GM23248 (cell line): ENCODE results near the gene CERT1. TPM values are rescaled to one million over a fixed set of nuclear protein-coding genes. Genes with fewer than 3 reads are reported as not detected.

Experiments
- DNase-seq: peaks from one replicate; pipeline ENCODE4 v3.0.0-alpha.2; 2015
- H2AFZ ChIP-seq: fragments of 200-600 bp; sonication (generic); 2 replicates; pipeline ENCODE4 v1.6.1; 2016; ENCODE audit warnings: antibody characterized with exemption
- H3F3A ChIP-seq: fragments of 200-600 bp; sonication (generic); 2 replicates; pipeline ENCODE4 v1.6.1; 2016; ENCODE audit warnings: mild to moderate bottlenecking, antibody characterized with exemption, mixed run types; ENCODE audit not compliant: insufficient read depth
- H3K27ac ChIP-seq: fragments of 200-600 bp; sonication (generic); 2 replicates; pipeline ENCODE4 v1.5.1; 2016; ENCODE audit warnings: mild to moderate bottlenecking
- H3K27me3 ChIP-seq: fragments of 200-600 bp; sonication (generic); replicated peaks from 2 replicates; pipeline ENCODE4 v1.6.1; 2016; ENCODE audit warnings: mild to moderate bottlenecking; ENCODE audit not compliant: insufficient read depth
- H3K36me3 ChIP-seq: fragments of 200-600 bp; sonication (generic); 2 replicates; pipeline ENCODE4 v1.6.1; 2016; ENCODE audit warnings: low read depth, mild to moderate bottlenecking
- H3K4me1 ChIP-seq: fragments of 200-600 bp; sonication (generic); 2 replicates; pipeline ENCODE4 v1.6.1; 2016; ENCODE audit warnings: mild to moderate bottlenecking; ENCODE audit not compliant: insufficient read depth
- H3K4me2 ChIP-seq: fragments of 200-600 bp; sonication (generic); one replicate; pipeline ENCODE4 v1.6.1; 2016; ENCODE audit warnings: mild to moderate bottlenecking; ENCODE audit not compliant: unreplicated experiment
- H3K4me3 ChIP-seq: fragments of 200-600 bp; sonication (generic); 2 replicates; pipeline ENCODE4 v1.5.1; 2016; ENCODE audit warnings: mild to moderate bottlenecking
- H3K79me2 ChIP-seq: fragments of 200-600 bp; sonication (generic); 2 replicates; pipeline ENCODE4 v1.6.1; 2016; ENCODE audit warnings: mild to moderate bottlenecking; ENCODE audit not compliant: insufficient read depth
- H3K9ac ChIP-seq: fragments of 200-600 bp; sonication (generic); 2 replicates; pipeline ENCODE4 v1.6.1; 2016; ENCODE audit warnings: mild to moderate bottlenecking
- H3K9me2 ChIP-seq: fragments of 200-600 bp; sonication (generic); 2 replicates; pipeline ENCODE4 v1.6.1; 2016; ENCODE audit warnings: mixed run types, mild to moderate bottlenecking, moderate library complexity; ENCODE audit not compliant: insufficient read depth
- H3K9me3 ChIP-seq: fragments of 200-600 bp; sonication (generic); one replicate; pipeline ENCODE4 v1.6.1; 2017; ENCODE audit warnings: low read depth
- H4K20me1 ChIP-seq: fragments of 200-600 bp; sonication (generic); 2 replicates; pipeline ENCODE4 v1.6.0; 2016; ENCODE audit not compliant: insufficient read depth
- EZH2 ChIP-seq: fragments of 200-600 bp; sonication (generic); IDR thresholded peaks from 2 replicates; pipeline ENCODE4 v1.6.1; 2018; ENCODE audit warnings: antibody characterized with exemption, mild to moderate bottlenecking; ENCODE audit not compliant: insufficient read depth, poor library complexity, severe bottlenecking
- EZH2phosphoT487 ChIP-seq: fragments of 200-600 bp; sonication (generic); IDR thresholded peaks from 2 replicates; pipeline ENCODE4 v1.6.1; 2018; ENCODE audit warnings: antibody characterized with exemption, moderate library complexity, mild to moderate bottlenecking, low read depth; ENCODE audit not compliant: insufficient read depth
- WGBS, 2 experiments: methylation state at CpG; one replicate each; pipeline ENCODE4 v1.1.6; 2015 to 2017; ENCODE audit warnings: low lambda C conversion rate in 2 of 2, low coverage in 1 of 2; ENCODE audit errors: missing lambda C conversion rate in 2 of 2; 5-methylcytosine and 5-hydroxymethylcytosine counted together
- in situ Hi-C: fragments of 300-500 bp; cut with MboI; formaldehyde crosslinking; loops from 2 replicates; pipeline ENCODE4 v1.15.0; 2020
- polyA plus RNA-seq: library from polyadenylated mRNA; unstranded; fragments of >200 nt; fragmentation: Nextera tagmentation; extraction: Ambion mirVana; gene quantifications from 2 replicates; pipeline ENCODE4 v1.2.1, GENCODE V29; 2016
- total RNA-seq: library from RNA; depleted of rRNA; stranded (reverse); fragments of >200 nt; shearing (Covaris generic); gene quantifications from 2 replicates; pipeline ENCODE4 v1.2.3, GENCODE V29; 2014

Gene CERT1
- total and polyA plus RNA-seq, 2 experiments from 2014 or later = 15.2 to 17.3 TPM

DNA sequence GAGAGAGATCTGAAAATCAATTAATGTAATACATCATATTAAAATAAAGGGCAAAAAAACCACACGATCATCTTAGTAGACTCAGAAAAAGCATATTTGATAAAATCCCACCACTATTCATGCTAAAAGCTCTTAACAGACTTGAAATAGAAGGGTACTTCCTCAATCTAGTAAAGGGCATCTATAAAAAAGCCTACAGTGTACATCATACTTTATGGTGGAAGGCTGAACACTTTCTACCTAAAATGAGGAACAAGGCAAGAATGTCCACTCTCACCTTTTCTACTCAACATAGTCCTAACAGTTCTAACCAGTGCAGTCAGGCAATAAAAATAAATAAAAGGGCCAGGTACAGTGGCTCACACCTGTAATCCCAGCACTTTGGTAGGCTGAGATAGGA lies 39.2 kb upstream of the CERT1 start:
- Histone ChIP-seq H3K4me3 (no peak overlapping the region), H3K27me3 (no peaks in the 10 kb centered on the region), H3F3A (peaks cover 17% of the 10 kb centered on the region; the same call in 1 of the 2 replicates), H3K4me2 (no peak overlapping the region), H3K9ac (no peak overlapping the region), H4K20me1 (no peaks in the 10 kb centered on the region; the same call in 1 of the 2 replicates), H3K79me2 (peaks cover 55% of the 10 kb centered on the region), H3K27ac (no peak overlapping the region), H3K36me3 (peaks cover 24% of the 10 kb centered on the region), H3K9me2 (no peaks in the 10 kb centered on the region), H3K4me1 (peaks cover 6% of the 10 kb centered on the region; the same call in 1 of the 2 replicates), H3K9me3 (no peaks in the 10 kb centered on the region), H2AFZ (no peak overlapping the region)
- DNase-seq = no peak
- in situ Hi-C loops = no loop called here
- WGBS, 2 experiments = 96 to 97% methylated on average over 1 of the region's 1 CpG
- TF ChIP-seq EZH2 (no peak), EZH2phosphoT487 (no peak)

DNA sequence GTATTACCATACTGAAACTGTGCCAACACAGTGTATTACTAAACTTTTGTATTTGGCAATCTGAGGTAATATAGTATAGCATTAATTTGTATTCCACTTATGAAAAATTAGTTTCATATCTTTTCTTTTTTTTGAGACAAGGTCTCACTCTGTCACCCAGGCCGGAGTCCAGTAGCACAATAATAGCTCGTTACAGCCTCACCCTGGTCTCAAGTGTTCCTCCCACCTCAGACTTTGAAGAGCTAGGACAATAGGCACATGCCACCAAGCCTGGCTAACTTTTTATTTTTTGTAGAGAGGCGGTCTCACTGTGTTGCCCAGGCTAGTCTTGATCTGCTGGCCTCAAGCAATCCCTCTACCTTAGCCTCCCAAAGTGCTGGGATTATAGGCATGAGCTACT lies 36.4 kb upstream of the CERT1 start:
- H3K9ac ChIP-seq = no peak overlapping the region
- no peak for TF ChIP-seq EZH2phosphoT487
- TF ChIP-seq EZH2 = no peak
- H3K9me3 ChIP-seq = no peaks in the 10 kb centered on the region
- no peak for DNase-seq
- H3K4me3 ChIP-seq = no peak overlapping the region
- no peak overlapping the region for H3K4me2 ChIP-seq
- H3K79me2 ChIP-seq = peaks cover 61% of the 10 kb centered on the region
- H3K9me2 ChIP-seq = no peaks in the 10 kb centered on the region
- whole genome bisulfite sequencing, 2 experiments = 95 to 97% methylated on average over 3 of the region's 3 CpGs
- H3K4me1 ChIP-seq = peaks cover 6% of the 10 kb centered on the region; the same call in 1 of the 2 replicates
- no peak overlapping the region for H3K27ac ChIP-seq
- H3F3A ChIP-seq = peaks cover 17% of the 10 kb centered on the region; the same call in 1 of the 2 replicates
- H2AFZ ChIP-seq = no peak overlapping the region
- in situ Hi-C loops = no loop called here
- H3K36me3 ChIP-seq = peaks cover 11% of the 10 kb centered on the region
- H4K20me1 ChIP-seq = no peaks in the 10 kb centered on the region
- no peaks in the 10 kb centered on the region for H3K27me3 ChIP-seq

DNA sequence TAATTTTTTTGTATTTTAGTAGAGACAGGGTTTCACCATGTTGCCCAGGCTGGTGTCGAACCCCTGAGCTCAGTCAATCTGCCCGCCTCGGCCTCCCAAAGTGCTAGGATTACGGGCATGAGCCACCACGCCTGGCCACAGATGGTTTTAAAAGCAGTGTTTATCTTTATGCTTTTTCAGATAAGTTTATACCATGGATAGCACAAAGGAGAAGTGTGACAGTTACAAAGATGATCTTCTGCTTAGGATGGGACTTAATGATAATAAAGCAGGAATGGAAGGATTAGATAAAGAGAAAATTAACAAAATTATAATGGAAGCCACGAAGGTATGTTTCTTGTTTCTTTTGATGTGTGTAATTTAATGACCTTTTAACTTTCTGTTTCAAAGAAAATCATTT lies 35.4 kb upstream of the CERT1 start:
- TF ChIP-seq EZH2phosphoT487 (no peak), EZH2 (no peak)
- 97% methylated on average over 6 of the region's 6 CpGs for WGBS, 2 experiments
- H3K36me3 ChIP-seq = peaks cover 1% of the 10 kb centered on the region; the same call in 1 of the 2 replicates
- H3K4me3 ChIP-seq = no peak overlapping the region
- H3K27me3 ChIP-seq = no peaks in the 10 kb centered on the region
- H3K9ac ChIP-seq = no peak overlapping the region
- no peak overlapping the region for H3K4me2 ChIP-seq
- peaks cover 66% of the 10 kb centered on the region for H3K79me2 ChIP-seq
- no peak for DNase-seq
- no peaks in the 10 kb centered on the region for H4K20me1 ChIP-seq
- H3K27ac ChIP-seq = no peak overlapping the region
- H3K4me1 ChIP-seq = peaks cover 3% of the 10 kb centered on the region; the same call in 1 of the 2 replicates
- H3K9me2 ChIP-seq = no peaks in the 10 kb centered on the region
- no peak overlapping the region for H2AFZ ChIP-seq
- H3K9me3 ChIP-seq = no peaks in the 10 kb centered on the region
- in situ Hi-C loops = no loop called here
- H3F3A ChIP-seq = peaks cover 11% of the 10 kb centered on the region; the same call in 1 of the 2 replicates

DNA sequence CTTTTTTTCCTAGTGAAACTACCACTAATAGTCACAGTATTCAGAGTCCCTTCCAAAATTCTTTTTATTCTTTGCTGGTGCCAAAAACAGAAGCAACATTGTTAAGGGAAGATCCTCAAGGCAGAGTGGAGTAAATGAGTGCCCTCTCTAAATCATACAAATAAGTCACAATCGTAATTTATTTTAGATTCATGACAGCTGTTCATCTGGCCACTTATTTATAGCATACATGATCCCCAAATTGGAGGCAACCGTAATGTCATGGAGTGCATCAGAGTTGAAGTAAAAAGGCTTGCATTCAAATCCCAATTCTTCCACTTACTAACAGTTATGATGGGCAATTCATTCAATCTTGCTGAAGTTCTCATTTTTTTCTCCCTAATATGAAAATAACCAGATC lies 33.7 kb upstream of the CERT1 start:
- in situ Hi-C loops = no loop called here
- DNase-seq = no peak
- Histone ChIP-seq H3K4me2 (no peak overlapping the region), H3F3A (no peaks in the 10 kb centered on the region), H4K20me1 (no peaks in the 10 kb centered on the region), H3K36me3 (no peaks in the 10 kb centered on the region), H3K79me2 (peaks cover 83% of the 10 kb centered on the region), H3K9me2 (no peaks in the 10 kb centered on the region), H2AFZ (no peak overlapping the region), H3K27me3 (no peaks in the 10 kb centered on the region), H3K9me3 (no peaks in the 10 kb centered on the region), H3K4me3 (no peak overlapping the region), H3K9ac (no peak overlapping the region), H3K4me1 (no peaks in the 10 kb centered on the region), H3K27ac (no peak overlapping the region)
- WGBS, 2 experiments = 24 to 40% methylated on average over 2 of the region's 2 CpGs
- TF ChIP-seq EZH2phosphoT487 (no peak), EZH2 (no peak)

DNA sequence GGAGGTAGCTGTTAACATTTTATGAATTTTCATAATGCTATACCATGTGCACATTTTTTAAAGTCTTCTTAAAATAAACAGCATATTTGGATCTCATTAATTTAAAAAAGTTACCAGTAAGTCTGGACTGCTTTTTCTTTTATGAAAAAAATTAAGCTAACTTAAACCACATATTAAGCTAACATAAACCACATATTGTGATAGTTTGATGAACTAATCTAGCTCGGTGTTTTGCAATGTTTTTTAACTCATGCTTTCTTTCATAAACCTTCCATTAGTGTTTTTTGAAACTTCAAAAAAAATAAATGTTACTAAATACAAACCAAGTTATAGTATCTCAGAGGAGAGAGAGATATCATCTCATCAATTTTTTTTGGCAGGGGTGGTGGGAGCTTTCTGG lies 26.8 kb upstream of the CERT1 start:
- 90 to 92% methylated on average over 1 of the region's 1 CpG for WGBS, 2 experiments
- H3K4me1 ChIP-seq = peaks cover 13% of the 10 kb centered on the region; the same call in 1 of the 2 replicates
- H2AFZ ChIP-seq = no peak overlapping the region
- no peak overlapping the region for H3K27ac ChIP-seq
- peaks cover 27% of the 10 kb centered on the region for H3F3A ChIP-seq
- no peak overlapping the region for H3K4me2 ChIP-seq
- DNase-seq = no peak
- H4K20me1 ChIP-seq = no peaks in the 10 kb centered on the region
- H3K27me3 ChIP-seq = no peaks in the 10 kb centered on the region
- peaks cover 9% of the 10 kb centered on the region for H3K36me3 ChIP-seq
- no peak overlapping the region for H3K9ac ChIP-seq
- no peaks in the 10 kb centered on the region for H3K9me2 ChIP-seq
- in situ Hi-C loops = no loop called here
- no peak for TF ChIP-seq EZH2phosphoT487
- H3K79me2 ChIP-seq = peaks cover 89% of the 10 kb centered on the region
- no peak overlapping the region for H3K4me3 ChIP-seq
- H3K9me3 ChIP-seq = no peaks in the 10 kb centered on the region
